GM18867 (cell line): ENCODE results near the gene TRDN.
"Not testable (repeated sequence)": the region's sequence is repeated elsewhere in the genome, so short reads cannot be mapped to it uniquely, and the experiment has no call there.

Experiments
- ATAC-seq: cut with Tn5 transposase; IDR thresholded peaks from one replicate; pipeline ENCODE4 v1.9.1; 2021; ENCODE audit warnings: mild to moderate bottlenecking, moderate library complexity; ENCODE audit not compliant: unreplicated experiment

TRDN gene

GRCh38 chr6:123565529-123565928 is 71.2 kb downstream of the TRDN start:
- no peak for ATAC-seq

- no peak for ATAC-seq
Measured at GRCh38 chr6:123564361-123564760, 72.4 kb downstream of the TRDN start.

DNA sequence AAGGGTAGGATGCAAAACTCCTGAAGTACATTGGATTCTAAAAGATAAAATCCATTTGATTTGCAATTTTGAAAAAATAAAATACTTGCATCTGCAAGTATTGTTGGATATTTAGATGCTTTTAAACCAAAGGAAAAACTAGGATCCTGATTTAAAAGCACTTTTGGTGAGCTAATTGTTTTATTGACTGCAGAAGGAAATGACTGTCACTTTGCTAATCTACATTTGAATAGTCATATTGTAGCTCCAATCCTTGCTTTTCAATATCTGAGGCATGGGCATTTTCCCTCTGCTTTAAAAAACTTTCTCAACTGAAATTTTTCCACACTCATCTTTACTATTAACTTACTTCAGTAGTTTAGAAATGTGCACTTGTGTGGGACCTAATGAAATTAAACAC is 74.1 kb downstream of the TRDN start:
- no peak for ATAC-seq

DNA sequence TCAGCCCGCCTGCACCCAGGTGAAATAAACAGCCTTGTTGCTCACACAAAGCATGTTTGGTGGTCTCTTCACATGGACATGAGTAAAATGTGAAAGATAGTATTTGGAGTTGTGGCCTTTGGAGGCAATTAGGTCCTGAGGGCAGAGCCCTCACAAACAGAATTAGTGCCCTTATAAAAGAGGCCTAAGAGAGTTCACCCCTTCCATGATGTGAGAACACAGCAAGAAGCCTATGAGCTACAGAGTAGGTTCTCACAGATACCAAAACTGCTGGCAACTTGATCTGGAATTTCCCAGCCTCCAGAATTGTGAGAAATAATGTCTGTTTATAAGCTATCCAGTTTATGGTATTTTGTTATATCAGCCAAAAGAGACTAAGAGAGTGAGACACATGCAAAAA is 74.5 kb downstream of the TRDN start:
- ATAC-seq = no peak

- ATAC-seq = not testable (repeated sequence)
Measured at GRCh38 chr6:123559816-123560215, 76.9 kb downstream of the TRDN start.

DNA sequence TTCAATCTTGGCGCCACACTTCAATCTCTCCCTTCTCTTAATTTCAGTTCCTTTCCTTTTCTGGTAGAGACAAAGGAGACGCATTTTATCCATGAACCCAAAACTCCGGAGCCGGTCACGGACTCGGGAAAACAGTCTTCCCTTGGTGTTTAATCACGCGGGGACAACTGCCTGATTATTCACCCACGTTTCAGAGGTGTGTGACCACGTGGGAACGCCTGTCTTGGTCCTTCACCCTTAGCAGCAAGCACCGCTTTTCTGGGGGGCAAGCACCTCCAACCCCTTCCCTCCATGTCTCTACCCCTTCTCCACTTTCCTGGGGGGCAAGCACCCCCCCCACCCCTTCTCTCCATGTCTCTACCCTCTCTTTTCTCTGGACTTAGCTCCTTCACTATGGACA is 79.3 kb downstream of the TRDN start:
- ATAC-seq = not testable (repeated sequence)

DNA sequence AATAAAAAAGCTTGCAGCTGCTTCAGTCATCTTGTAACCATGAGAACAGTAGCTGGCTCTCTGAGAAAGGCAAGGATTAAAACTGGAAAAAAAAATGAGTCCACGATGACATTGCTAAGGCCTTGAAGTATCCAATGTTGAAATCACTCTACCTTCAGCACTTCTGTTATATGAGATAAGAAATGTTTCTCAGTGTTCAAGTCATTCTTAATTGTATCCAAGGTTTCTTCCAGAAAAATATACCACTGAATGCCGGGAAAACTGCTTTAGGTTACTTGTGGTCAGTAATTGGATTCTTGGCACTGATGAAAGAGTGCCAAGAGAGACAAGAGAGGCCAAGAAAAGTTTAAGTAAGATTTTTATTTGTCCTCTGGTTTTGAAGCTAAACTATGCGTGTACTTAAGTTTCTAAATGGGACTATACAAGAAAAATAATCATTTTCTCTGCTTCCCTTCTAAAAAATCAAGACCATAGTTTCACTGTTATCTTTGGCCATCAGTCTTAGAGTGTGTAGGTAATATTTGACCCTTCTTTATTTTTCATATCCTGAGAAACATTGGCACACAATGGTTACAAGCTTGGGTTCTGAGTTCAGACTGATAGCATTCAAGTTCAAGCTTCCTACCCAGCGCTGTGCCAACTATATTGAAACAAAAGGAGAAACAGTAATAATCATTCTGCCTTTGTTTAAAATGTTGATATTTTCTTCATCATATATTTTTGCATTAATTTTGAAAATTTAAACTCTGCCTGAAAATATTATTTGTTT is 84.6 kb downstream of the TRDN start:
- no peak for ATAC-seq

DNA sequence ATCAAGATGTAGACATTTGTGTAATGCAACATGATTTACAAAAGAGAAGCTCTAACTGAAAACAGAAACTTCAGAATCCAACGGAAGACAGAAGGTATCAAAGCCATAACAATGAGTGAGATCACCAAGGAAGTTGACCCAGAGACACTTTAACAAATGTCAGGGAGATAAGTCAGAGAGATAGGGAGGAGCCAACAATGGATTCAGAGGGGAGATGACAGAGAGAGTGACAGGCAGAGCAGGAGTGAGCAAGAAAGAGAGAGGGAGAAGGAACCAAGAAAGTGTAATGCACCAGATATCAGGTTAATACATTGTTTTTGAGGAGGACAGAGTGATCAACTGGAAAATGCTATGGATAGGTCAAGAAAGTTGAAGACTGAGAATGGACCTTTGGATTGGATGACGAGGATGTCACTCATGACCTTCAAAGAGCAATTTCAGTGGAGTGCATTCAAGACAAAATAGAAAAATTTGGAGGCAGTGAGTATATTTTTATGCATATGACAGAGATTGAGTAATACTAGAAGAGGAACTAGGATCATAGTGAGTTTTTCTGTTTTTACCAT is 86.6 kb downstream of the TRDN start:
- no peak for ATAC-seq

DNA sequence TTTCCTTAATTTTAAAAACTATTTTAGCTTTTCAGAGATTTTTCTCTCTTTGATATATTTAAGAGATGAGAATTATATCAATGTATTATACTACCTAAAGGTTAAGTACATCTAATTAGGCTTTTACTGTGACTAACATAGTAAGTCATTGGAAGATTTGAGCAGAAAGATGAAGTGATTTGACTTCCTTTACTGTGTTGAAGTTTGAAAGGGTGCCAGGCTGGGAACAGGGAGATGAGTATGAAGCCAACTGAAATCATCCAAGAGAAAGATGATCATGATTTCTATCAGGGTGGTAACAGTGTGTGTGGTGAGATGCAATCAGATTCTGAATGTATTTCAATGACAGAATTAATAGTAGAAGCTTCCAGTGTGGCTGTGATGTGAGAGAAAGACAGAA is 87.3 kb downstream of the TRDN start:
- no peak for ATAC-seq

DNA sequence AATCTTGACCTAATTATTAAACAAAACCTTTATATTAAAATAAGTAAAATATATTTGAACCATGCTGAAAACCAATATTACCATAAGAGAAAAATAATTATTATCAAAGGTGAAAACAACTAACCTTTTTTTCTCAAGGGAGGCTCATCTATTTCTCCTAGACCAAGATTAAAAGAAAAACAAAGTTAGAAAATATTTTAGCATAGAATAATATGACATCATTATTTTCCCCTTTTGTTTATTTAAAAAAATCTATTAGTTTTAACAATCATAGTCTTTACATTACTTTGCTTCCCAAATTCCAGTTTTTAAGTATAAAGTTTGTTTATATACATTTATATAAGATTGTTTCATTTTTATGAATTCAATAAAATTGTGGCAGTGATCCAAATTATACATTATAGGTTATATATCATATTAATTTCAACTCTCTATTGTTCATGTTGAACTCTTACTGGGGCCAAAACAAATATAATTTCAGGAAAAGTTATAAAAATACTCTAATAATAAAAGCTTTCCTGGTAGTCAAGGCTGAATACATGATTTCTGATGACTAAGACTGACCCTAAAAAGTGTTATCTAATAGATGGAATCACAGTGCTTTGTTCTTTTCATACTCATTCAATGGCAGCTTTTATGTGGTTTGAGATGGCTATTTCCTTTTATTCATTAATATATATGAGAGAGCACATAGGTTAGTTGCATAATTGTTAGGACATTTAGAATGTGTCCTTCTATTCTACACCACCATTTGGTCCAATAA is 89.4 kb downstream of the TRDN start:
- no peak for ATAC-seq

- no peak for ATAC-seq
Measured at GRCh38 chr6:123546537-123546936, 90.2 kb downstream of the TRDN start.

- no peak for ATAC-seq
Measured at GRCh38 chr6:123541462-123541861, 95.3 kb downstream of the TRDN start.

DNA sequence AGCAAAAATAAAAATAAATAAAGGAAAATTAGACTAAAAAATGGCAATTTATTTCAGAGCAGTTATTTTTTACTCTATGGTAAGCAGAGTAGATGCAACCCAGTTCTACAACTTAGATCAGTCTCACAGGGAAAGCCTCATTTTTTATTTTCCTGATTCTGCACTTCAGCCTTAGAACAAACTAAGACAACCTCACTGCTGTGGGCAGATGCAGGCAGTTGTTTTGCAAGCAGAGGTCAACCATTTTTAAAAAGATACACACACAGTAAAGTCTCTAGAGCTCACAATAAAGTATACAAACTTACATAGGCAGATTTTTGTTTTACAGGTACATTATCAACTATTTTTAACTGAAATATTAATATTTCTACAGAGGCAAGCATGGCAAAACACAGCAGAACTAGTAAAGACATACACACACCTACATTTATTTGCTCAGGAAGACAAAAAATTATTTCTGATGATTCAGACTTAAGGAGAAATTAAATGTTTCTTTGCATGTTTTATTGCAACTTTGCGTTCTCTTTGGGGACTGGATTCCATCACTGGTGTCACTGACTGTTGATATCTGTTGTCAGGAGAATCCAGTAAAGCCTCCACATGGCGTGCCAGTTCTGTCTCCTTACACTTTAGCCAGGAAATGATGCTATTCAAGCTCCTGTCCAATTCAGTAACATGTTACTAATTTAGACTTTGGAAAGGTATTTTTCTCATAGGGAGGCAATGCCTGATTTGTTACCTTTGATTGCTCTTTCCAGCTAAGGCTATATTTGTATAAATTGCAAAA is 102.7 kb downstream of the TRDN start:
- no peak for ATAC-seq

DNA sequence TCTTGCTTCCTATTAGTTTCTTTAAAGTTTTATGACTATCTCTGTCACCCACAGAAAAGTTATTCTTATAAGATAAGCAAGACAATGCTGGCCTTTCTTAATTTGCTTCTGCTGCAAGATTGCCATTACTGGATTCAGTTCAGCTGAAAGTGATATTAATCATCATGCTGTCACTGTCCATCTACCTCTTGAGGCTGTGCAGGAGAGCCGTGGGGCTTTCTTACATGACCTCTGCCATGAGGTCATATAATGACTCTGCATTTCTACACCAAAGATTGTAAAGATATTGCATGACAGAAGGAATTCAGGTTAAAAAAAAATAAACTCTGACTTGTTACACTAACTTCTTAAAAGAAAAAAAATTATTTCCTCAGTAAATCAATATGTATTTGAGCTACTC is 106.9 kb downstream of the TRDN start:
- ATAC-seq = peak; percentile 41

DNA sequence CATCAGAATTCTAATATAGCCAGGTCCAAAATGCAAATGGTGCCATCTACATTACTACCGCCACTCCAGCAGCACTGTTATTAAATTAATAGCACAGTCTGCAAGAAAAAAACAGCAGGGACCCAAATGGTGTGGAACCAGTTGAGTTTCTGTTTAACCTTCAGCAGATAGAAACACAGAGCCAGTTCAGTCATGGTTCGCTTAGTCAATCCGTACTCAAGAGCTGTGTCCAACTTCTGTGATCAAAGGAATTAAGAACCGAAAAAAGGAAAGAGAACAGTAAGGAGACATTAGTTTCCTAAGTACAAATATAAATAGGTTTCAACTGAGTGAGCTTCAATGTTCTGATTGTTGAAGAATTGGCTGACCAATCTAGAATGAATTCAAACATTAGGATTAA is 107.7 kb downstream of the TRDN start:
- ATAC-seq = no peak

- no peak for ATAC-seq
Measured at GRCh38 chr6:123527406-123527805, 109.3 kb downstream of the TRDN start.

DNA sequence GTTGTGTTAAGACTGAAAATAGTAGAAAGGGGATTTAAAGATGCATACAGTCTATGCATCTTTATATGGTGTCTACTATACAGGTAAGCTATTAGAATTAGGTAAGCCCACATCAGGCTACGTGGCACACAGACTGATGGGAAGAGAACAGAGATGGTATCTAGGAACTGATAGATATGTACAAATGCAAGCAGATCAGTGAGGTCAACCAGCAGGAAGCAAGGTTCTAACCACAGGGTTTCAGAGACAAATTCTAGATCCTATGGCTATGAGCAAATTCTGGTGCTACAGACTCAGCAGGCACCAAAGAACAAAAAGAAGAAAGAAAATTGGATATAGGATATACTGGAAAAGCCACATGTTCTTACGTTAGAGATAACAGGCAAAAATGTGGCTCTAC is 110.6 kb downstream of the TRDN start:
- peak; percentile 72 for ATAC-seq

DNA sequence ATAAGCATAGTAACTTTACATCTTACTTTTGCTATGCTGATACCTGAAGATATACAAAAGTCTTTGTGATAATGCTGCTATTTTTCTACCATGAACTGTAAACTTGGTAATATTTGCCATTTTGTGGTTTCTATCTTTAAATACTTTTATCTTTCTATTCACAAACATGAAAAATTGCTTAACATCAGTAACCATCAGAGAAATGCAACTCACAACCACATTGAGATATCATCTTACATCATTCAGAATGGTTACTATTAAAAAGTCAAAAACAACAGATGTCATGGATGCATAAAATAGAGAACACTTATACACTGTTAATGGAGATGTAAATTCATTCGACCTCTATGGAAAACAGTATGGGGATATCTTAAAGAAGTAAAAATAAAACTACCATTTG is 112.0 kb downstream of the TRDN start:
- no peak for ATAC-seq

DNA sequence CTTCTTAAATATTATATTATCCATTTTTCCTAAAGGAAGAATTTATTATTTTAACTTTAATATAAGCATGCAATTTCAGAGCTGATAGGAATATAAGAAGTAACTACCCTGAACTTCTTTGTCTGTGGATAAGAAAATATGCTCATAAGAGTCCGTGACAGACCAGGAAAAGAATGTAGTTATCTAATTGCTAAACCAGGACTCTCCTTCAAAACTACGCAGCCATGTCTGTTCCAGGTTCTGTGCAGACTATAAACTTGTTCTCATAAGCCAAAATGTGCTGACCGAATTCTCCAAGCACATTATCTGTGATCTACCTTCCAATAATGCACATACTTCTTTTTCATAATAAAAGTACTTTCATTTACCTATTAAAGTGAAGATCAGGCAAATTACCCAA is 116.5 kb downstream of the TRDN start:
- no peak for ATAC-seq

DNA sequence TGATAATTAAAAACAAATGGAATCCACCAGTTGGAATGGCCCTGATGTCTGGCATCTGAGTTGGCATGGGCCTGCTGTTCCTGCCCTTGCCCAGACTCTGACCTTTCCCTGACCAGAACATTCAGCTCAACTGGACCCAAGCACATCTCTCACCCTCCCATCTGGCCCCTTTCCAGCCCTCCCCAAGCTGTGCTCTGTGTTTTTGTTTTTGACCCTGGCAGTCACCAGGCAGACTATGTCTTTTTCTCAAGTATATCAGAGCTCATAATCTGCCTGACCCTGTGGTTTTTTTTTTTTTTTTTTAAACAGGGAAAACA is 117.6 kb downstream of the TRDN start:
- no peak for ATAC-seq

- ATAC-seq = no peak
Measured at GRCh38 chr6:123518441-123519188, 118.1 kb downstream of the TRDN start.
